GM12878 (cell line): Measurements from ENCODE around the gene CHN2.

Experiments
- EP300 ChIP-seq, 2 experiments: fragments of 150-350 bp in 1 of 2; IDR thresholded peaks; 2 replicates each; pipeline ENCODE4 v1.6.1; 2011 to 2012; ENCODE audit warnings: low read depth in 2 of 2, low read length in 2 of 2, borderline replicate concordance in 1 of 2, improper control_type of control experiment in 1 of 2, inconsistent platforms in 1 of 2; ENCODE audit not compliant: control insufficient read depth in 1 of 2
- GABPA ChIP-seq: IDR thresholded peaks from 2 replicates; pipeline ENCODE4 v1.6.1; 2014; ENCODE audit warnings: antibody characterized with exemption, low read depth, mild to moderate bottlenecking, inconsistent platforms
- SIN3A ChIP-seq: IDR thresholded peaks from 2 replicates; pipeline ENCODE4 v1.6.1; 2012; ENCODE audit warnings: low read depth, low read length, improper control_type of control experiment
- TF ChIP-seq, protein P1 (sequence below), 3 experiments: IDR thresholded peaks in 2 of 3; conservative IDR thresholded peaks in 1 of 3; 2 replicates each; pipeline ENCODE4 v1.5.1; 2011; ENCODE audit warnings: low read depth in 3 of 3, low read length in 3 of 3, mild to moderate bottlenecking in 3 of 3, control low read depth in 2 of 3, moderate library complexity in 2 of 3, inconsistent platforms in 1 of 3, mixed read lengths in 1 of 3; ENCODE audit not compliant: control insufficient read depth in 2 of 3, insufficient read depth in 1 of 3; ENCODE audit errors: extremely low read depth in 1 of 3
- TF ChIP-seq, protein P2 (sequence below): IDR thresholded peaks from 2 replicates; pipeline ENCODE4 v1.6.1; 2011; ENCODE audit warnings: low read depth, mild to moderate bottlenecking, low read length, moderate library complexity, borderline replicate concordance; ENCODE audit errors: extremely low read depth
- TF ChIP-seq, protein P3 (sequence below): IDR thresholded peaks from 2 replicates; pipeline ENCODE4 v1.6.1; 2012; ENCODE audit warnings: low read depth, low read length, improper control_type of control experiment

DNA sequence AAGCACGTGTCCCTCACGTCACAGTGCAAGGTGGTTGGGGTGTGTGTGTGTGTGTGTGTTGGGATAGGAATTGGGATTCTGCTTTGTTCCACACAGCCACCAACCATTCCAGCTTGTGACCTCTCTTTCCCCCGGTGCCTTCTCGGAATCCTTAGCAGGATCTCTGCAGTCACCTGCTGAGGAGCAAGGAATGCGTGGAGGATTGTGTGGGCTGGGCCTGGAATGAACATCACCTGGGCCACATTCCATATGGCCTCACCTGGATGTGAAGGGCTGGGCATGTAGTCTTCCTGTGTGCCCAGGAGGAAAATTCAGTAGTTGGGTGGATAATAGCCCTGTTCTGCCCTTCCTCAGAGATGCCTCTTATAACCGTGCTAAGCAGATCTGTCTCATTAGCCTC, 113.8 kb downstream of the CHN2 start:
- TF ChIP-seq, protein P1, sequence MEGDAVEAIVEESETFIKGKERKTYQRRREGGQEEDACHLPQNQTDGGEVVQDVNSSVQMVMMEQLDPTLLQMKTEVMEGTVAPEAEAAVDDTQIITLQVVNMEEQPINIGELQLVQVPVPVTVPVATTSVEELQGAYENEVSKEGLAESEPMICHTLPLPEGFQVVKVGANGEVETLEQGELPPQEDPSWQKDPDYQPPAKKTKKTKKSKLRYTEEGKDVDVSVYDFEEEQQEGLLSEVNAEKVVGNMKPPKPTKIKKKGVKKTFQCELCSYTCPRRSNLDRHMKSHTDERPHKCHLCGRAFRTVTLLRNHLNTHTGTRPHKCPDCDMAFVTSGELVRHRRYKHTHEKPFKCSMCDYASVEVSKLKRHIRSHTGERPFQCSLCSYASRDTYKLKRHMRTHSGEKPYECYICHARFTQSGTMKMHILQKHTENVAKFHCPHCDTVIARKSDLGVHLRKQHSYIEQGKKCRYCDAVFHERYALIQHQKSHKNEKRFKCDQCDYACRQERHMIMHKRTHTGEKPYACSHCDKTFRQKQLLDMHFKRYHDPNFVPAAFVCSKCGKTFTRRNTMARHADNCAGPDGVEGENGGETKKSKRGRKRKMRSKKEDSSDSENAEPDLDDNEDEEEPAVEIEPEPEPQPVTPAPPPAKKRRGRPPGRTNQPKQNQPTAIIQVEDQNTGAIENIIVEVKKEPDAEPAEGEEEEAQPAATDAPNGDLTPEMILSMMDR (IDR thresholded peaks at IDR 0.05 in 2 of 3, conservative IDR thresholded peaks at IDR 0.05 in 1 of 3; ENCODE audit: control insufficient read depth in 2 of 3, extremely low read depth in 1 of 3, insufficient read depth in 1 of 3, low read depth in 3 of 3, low read length in 3 of 3) = no peak
- TF ChIP-seq, protein P2, sequence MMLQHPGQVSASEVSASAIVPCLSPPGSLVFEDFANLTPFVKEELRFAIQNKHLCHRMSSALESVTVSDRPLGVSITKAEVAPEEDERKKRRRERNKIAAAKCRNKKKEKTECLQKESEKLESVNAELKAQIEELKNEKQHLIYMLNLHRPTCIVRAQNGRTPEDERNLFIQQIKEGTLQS = no peak
- TF ChIP-seq SIN3A = no peak
- TF ChIP-seq GABPA = no peak
- no peak for TF ChIP-seq EP300 (IDR thresholded peaks at IDR 0.05; ENCODE audit: borderline replicate concordance in 1 of 2, control insufficient read depth in 1 of 2, low read depth in 2 of 2, low read length in 2 of 2)
- TF ChIP-seq, protein P3, sequence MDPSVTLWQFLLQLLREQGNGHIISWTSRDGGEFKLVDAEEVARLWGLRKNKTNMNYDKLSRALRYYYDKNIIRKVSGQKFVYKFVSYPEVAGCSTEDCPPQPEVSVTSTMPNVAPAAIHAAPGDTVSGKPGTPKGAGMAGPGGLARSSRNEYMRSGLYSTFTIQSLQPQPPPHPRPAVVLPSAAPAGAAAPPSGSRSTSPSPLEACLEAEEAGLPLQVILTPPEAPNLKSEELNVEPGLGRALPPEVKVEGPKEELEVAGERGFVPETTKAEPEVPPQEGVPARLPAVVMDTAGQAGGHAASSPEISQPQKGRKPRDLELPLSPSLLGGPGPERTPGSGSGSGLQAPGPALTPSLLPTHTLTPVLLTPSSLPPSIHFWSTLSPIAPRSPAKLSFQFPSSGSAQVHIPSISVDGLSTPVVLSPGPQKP = no peak
